OCI-LY3 (cell line): Measurements from ENCODE around the gene PRR23E.

Experiments
- EZH2phosphoT487 ChIP-seq: fragments of 200-600 bp; shearing (Covaris generic); IDR thresholded peaks from 2 replicates; pipeline ENCODE4 v1.6.1; 2018; ENCODE audit warnings: antibody characterized with exemption, mixed run types, low read depth
- TF ChIP-seq, protein P1 (sequence below): fragments of 200-600, 300-600 bp; sonication (generic); IDR thresholded peaks from 2 replicates; pipeline ENCODE4 v1.5.1; 2014; ENCODE audit warnings: antibody characterized with exemption, low read length, low read depth

- TF ChIP-seq, protein P1, sequence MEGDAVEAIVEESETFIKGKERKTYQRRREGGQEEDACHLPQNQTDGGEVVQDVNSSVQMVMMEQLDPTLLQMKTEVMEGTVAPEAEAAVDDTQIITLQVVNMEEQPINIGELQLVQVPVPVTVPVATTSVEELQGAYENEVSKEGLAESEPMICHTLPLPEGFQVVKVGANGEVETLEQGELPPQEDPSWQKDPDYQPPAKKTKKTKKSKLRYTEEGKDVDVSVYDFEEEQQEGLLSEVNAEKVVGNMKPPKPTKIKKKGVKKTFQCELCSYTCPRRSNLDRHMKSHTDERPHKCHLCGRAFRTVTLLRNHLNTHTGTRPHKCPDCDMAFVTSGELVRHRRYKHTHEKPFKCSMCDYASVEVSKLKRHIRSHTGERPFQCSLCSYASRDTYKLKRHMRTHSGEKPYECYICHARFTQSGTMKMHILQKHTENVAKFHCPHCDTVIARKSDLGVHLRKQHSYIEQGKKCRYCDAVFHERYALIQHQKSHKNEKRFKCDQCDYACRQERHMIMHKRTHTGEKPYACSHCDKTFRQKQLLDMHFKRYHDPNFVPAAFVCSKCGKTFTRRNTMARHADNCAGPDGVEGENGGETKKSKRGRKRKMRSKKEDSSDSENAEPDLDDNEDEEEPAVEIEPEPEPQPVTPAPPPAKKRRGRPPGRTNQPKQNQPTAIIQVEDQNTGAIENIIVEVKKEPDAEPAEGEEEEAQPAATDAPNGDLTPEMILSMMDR = no peak
- no peak for TF ChIP-seq EZH2phosphoT487
Measured at GRCh38 chr3:127174715-127175140, 18.2 kb upstream of the PRR23E start.
